Coronary artery (tissue), 2 donors: ENCODE data around the gene FEZ2.
A peak's percentile ranks its signal among the peaks of the same experiment; 100 is the strongest.
"Not testable (repeated sequence)": the region's sequence is repeated elsewhere in the genome, so short reads cannot be mapped to it uniquely, and the experiment has no call there.

Experiments used
- DNase-seq: peaks from one replicate; pipeline ENCODE4 v3.0.0-alpha.2; 2017; ENCODE audit warnings: low spot score
- H3K27ac ChIP-seq, 2 donors: fragments of 200-600 bp; sonication (generic); one replicate each; pipeline ENCODE4 v1.5.1; 2016 to 2019
- H3K4me3 ChIP-seq: fragments of 200-600 bp; sonication (generic); 2 replicates; pipeline ENCODE4 v1.5.1; 2016; ENCODE audit warnings: mild to moderate bottlenecking, moderate library complexity
- TF ChIP-seq, protein P1 (sequence below): fragments of 200-600 bp; sonication (generic); IDR thresholded peaks from one replicate; pipeline ENCODE4 v1.5.1; 2019; ENCODE audit warnings: antibody characterized with exemption

FEZ2 gene

DNA sequence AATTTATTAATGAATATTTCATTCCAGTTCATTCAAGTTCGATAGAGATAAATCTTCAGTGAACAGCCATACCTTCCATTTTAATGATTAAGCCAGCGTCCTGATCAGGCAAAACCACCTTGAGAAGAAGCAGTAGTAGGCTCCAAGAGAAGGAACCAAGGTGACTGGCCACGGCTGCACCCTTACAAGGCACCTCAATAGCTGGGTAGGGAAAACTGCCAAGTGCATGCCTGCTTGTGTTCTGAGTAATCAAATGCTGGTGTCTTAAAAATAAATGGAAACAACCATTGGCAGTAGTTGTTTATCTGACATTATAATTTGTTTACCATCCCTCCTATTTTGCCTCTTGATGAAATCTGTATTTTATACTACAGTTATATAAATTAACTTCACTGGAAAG is 10.0 kb upstream of the FEZ2 start:
- H3K4me3 ChIP-seq: no peak overlapping the region
- TF ChIP-seq, protein P1, sequence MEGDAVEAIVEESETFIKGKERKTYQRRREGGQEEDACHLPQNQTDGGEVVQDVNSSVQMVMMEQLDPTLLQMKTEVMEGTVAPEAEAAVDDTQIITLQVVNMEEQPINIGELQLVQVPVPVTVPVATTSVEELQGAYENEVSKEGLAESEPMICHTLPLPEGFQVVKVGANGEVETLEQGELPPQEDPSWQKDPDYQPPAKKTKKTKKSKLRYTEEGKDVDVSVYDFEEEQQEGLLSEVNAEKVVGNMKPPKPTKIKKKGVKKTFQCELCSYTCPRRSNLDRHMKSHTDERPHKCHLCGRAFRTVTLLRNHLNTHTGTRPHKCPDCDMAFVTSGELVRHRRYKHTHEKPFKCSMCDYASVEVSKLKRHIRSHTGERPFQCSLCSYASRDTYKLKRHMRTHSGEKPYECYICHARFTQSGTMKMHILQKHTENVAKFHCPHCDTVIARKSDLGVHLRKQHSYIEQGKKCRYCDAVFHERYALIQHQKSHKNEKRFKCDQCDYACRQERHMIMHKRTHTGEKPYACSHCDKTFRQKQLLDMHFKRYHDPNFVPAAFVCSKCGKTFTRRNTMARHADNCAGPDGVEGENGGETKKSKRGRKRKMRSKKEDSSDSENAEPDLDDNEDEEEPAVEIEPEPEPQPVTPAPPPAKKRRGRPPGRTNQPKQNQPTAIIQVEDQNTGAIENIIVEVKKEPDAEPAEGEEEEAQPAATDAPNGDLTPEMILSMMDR: no peak
- no peak for DNase-seq

DNA sequence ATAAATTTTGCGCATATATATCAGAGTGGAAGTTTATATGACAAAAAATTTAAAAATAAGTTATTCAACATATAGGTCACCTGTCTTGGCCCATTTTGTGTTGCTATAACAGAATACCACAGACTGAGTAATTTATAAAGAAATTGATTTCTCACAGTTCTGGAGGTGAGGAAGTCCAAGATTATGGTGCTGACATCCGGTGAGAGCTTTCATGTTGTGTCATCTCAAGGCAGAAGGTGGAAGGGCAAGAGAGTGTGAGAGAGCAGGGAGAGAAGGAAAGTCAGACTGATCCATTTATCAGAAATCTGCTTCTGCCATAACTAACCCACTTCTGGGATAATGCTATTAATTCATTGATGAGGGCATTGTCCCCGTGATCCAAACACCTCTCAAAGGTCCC is 9.0 kb upstream of the FEZ2 start:
- Histone ChIP-seq H3K27ac (no peak overlapping the region), H3K4me3 (no peak overlapping the region)
- TF ChIP-seq, protein P1: no peak
- DNase-seq: no peak

More for the DNA sequence above, 10.0 kb upstream of the FEZ2 start:
- no peak overlapping the region for H3K27ac ChIP-seq

DNA sequence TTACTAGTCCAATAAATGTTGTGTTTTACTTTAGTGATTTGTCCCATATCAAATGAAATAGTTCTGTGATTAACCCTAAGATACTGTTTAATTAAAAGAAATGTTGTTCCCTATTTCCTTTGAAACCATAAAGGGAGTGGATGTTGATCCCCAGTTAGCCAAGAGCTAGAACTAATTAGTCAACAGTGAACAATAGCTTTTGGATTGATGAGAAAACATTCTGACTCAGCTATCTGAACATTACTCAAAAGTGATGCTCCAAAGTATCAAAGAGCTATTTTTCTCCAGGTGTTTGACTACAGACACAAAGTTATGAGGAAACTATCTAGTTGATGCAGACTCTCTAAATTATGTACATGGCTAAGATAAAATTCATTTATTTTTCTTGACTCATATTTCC is 7.3 kb upstream of the FEZ2 start:
- H3K27ac ChIP-seq: no peak overlapping the region
- no peak for DNase-seq
- H3K4me3 ChIP-seq: no peak overlapping the region
- TF ChIP-seq, protein P1: no peak

DNA sequence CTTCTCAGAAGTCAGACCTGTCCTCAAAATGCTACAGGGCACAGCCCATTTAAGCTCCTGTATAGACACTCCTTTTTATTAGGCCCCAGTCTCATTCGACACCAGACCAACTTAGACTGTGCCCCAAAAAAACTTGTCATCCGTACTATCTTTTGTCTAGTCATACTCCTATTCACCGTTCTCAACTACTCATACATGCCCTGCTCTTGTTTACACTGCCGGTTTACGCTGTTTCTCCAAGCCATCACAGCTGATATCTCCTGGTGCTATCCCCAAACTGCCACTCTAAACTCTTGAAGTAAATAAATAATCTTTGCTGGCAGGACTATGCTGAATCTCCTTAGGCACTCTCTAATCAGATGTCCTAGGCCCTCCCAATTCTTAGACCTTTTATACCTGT is 5.7 kb upstream of the FEZ2 start:
- not testable (repeated sequence) for DNase-seq, H3K27ac ChIP-seq, H3K4me3 ChIP-seq

DNA sequence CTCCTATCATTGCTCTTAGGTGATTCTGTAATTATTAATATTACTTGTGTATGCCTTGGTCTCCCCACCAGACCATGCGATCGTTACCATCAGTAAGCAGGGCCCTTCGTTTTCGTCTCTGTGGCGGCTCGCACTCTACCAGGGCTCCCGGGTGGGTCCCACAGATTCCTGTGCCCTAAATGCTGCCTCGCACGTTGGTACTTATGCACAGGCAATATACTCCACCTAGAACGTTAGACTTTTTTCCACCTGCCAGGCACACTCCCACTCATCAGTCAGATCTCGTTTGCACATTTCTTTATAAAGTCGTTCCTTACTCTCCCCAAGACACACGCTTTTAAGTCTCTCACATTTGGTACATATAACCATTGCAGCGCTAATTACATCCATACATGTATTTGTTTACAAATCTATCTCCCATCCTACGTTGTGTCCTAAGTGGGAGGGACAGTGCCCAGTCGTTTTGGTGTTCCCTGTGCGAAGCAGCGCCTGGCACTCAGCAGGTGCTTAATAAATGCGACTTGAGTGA is 901 bp downstream of the FEZ2 start:
- peak overlapping the region; percentile 98 for H3K4me3 ChIP-seq
- no peak for DNase-seq
- TF ChIP-seq, protein P1: no peak
- H3K27ac ChIP-seq: peak overlapping the region in 1 of 2 donors; percentile 98

DNA sequence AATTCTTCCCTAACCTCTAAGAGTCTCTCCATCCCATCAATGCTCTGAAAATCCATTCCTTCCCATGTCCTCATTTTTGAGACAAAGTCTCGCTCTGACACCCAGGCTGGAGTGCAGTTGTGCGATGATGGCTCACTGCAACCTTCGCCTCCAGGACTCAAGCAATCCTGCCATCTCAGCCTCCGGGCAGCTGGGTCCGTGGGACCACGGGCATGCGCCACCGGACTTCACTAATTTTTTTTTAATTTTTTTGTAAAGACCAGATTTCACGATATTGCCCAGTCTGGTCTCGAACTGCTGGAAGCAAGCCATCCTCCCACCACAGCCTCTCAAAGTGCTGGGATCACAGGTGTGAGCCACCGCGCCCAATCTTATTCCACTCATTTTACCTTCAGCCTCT is 1.6 kb downstream of the FEZ2 start:
- TF ChIP-seq, protein P1: no peak
- no peak for DNase-seq

DNA sequence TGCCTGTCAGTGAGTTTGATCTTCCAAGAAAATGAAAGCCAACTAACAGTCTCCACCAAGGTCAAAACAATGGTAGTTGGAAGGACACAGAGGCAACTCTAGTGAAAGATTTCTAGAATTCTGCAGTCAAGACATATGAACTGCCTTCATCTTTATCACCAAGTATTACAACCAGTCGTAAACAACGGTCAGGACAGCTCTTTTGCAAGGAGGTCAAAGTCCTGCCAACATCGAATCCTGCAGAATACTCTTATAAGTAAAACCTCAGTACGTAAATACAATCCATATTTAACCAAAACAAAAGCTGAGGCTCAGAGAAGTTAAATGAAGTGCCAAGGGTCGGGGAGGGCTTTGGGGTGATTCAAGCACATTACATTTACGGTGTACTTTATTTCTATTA is 3.1 kb downstream of the FEZ2 start:
- DNase-seq: no peak
- TF ChIP-seq, protein P1: no peak
- Histone ChIP-seq H3K27ac (no peak overlapping the region), H3K4me3 (no peak overlapping the region)

More for the DNA sequence above, 1.6 kb downstream of the FEZ2 start:
- Histone ChIP-seq H3K4me3 (peak overlapping the region; percentile 98), H3K27ac (no peak overlapping the region)

DNA sequence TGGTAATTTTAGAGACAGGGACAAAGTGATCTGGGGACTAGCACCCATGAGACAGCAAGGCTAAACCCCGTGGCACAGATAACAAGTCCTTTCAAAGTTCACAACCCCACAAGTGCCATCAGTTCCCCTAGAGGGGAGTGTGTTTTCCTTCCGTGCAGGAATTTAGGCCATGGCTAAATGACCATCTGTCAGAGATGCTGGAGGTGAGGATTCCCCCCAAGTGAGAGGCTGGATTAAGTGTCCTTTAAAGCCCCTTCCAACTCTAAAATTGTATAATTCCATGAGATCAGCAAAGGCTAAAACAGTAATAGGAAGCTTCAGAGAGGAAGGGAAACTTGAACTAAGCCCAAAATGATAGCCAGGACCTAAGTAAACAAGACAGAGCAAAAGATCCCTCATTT is 8.7 kb downstream of the FEZ2 start:
- Histone ChIP-seq H3K4me3 (no peak overlapping the region), H3K27ac (no peak overlapping the region)
- TF ChIP-seq, protein P1: no peak
- DNase-seq: no peak
